NCI-H1694 treated with DMSO at 0.1 percent for 48 hours (cell line): ENCODE results near the gene ADGRB2.
A peak's percentile ranks its signal among the peaks of the same experiment; 100 is the strongest.

Experiments
- DNase-seq: peaks from one replicate; lab custom pipeline; 2025; lab: John Stamatoyannopoulos, UW

Gene ADGRB2

DNA sequence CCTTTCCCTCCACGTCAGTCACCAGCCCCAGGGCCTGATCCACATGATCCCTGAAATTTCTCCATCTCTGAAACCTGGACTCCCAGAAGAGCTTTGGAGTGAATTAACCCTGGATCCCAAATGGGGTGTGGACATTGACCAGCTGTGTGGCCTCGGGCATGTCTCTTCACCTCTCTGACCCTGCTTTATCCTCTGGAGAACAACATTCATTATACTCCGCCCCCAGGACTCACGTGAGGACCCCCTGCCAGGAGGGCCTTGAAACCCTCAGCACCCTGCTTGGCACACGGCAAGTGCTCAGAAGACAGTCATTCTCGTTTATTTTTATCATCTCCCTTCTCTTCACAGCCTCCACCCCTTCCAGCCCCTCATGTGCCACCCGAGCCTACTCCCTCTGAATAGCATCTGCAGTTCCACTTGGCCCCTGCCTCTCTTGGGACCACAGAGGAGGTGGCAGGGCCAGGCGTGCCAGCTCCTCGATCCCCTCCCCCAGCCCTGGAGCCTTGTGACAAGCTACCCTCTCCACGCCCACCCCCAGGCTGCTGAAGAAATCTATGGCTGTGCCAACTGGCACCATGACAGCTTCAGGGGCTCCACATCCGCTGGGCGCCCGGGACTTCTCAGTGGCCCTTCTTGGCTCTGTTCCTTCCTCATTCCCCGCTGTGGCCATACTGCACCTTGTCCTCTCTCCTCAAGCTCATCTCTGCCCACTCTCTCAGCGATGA lies 18.0 kb downstream of the ADGRB2 start:
- no peak for DNase-seq

DNA sequence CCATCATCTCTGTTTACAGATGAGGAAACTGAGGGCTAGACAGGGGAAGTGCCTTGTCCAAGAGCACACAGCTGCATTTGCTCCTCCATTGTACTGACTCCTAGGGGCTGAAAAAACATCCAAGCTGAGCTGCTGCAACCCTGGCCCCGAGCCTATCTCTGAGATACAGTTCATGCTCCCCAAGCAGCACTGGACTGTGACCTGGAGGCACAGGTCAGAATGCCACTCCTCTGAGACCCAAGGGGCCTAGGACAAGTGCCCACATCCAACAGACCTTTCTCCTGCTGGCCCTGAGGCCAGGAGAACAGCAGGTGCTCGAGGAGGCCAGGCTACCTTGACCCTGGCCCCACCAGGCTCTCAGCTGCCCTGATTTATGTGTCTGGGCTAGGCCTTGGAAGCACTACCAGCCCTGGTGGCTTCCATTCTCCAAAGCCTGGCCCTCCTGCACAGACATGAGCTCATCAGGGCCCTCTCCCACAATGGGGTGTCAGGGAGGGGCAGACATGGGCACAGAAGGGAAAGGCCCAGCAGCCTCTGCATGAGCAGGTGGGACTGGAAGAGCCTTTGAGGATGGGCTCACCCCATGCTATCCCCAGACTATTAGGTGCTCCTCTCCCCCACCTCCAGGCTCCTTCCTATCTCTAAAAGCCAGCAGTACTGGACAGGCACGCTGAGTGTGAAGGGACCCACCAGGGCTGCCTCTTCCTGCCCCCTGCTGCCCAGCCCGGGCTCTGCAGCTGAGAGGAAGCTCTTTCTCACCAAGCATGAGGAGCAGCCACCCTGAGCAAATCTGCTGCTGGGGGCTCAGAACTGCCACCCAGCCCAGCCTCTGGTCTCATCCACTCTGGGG lies 18.8 kb downstream of the ADGRB2 start:
- peak; percentile 59 for DNase-seq

DNA sequence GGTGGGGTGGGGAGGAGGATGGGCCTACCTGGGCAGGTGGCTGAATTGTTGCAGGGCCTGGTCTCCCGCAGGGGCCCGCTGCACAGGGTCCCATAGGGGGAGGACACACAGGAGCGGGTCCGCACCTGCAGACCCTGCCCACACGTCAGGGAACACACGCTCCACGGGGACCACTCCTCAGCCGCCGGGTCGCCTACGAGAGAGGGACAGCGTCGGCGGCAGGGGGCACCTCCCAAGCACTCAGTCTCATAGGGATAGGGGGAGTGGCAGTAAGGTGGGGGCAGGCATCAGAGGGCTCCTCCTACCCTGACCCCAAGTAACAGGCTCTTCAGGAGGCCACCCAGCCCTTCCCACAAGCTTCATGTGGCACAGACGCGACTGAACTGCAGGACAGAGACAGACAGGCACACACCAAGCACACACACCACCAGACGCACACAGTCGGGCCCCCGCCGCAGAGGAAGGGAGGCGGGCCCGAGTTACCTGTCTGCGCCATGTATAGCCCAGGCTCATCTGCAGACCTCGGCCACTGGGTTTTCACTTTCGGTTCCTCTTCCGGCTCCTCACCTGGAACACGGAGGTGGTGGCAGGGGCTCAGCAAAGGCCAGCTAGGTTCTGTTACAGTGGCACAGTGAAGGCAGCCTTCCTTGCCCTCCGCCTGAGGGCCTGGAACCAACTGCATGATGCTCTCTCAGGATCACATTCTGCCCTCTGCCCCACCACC lies 19.8 kb downstream of the ADGRB2 start:
- no peak for DNase-seq

DNA sequence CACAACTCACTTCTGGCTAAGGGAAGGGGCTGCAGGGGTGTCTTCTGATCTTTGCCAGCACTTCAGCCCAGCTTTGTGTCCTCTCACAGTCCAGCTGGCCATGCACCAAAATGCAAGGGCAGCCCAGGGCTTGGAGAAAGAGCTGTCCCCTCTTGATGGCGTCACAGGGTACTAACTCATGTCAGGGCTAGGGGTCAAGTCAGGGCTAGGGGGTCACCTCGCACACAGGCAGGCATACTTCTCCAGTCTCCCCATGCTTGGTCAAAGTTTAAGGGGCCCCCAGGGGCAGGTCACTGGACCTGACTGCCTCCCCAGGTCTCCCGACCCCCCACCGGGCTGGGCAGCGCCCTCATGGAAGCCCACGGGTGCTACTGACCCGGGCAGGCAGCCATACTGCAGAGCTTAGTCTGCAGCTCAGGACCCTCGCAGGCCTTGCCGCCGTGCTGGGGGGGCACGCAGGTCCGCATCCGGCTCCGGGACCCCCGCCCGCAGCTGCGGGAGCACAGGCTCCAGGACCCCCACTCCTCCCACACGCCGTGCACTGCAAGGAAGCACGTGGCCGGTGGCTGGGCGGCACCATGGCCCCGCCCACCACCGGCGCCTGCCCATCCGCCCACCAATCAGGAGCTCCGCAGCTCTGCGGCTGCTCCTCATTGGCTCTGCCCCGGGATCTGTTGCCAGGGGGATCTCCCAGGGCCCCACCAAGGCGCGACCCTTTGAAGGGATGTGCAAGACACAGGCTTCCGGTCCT lies 21.5 kb downstream of the ADGRB2 start:
- DNase-seq, result no peak

DNA sequence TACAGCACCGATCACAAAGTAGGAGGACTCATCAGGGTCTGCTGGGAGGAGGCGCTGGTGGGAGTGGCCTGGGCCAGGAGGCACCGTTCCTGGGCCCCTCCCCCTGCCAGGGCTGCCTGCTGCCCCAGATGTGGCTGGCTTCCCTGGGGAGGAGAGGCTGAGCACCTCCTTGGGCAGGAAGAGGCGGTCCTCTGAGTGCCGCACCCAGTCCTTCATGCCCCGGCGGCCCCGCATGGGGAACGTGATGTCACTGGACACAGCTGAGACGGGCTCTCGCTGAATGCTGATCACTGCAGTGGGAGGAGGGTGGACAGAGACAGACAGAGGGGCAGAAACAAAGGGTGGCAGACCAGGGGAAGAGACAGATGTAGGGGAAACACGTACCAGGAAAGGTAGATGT lies 24.8 kb downstream of the ADGRB2 start:
- no peak for DNase-seq

DNA sequence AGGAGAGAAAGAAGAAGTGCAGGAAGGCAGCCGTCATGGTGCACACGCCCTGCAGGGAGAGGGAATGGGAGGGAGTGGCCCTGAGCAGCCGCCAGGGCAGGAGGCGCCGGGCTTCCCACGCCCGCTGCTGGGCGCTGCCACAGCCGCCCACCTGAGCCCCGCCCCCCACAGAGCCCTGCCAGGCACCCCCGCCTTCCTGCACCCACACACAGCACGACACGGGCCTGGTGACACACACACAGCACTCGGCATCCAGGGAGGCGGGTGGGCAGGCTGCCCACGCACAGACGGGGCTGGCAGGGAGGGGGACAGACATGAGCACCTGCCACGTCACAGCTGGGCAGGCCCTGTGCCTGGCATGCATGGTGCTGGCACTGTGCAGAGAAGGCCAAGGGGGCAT lies 27.5 kb downstream of the ADGRB2 start:
- DNase-seq, result no peak

DNA sequence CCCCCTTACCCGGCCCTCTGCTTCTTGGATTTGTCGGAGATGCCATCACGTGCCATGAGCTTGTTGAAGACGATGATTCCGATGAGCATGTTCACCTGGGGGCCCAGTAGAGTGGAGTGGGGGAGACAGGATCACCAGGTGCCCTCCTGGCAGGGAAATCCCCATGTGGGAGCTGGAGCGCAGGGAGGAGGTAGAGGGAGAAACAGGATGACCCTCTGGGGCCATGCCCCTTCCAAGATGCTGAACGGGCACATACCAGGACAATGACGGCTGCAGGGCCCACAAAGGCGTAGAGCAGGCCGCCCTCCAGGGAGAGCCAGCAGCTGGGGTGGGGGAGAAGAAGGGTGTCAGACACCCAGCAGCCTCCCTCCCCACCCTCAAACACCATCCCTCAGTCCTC lies 28.6 kb downstream of the ADGRB2 start:
- no peak for DNase-seq

DNA sequence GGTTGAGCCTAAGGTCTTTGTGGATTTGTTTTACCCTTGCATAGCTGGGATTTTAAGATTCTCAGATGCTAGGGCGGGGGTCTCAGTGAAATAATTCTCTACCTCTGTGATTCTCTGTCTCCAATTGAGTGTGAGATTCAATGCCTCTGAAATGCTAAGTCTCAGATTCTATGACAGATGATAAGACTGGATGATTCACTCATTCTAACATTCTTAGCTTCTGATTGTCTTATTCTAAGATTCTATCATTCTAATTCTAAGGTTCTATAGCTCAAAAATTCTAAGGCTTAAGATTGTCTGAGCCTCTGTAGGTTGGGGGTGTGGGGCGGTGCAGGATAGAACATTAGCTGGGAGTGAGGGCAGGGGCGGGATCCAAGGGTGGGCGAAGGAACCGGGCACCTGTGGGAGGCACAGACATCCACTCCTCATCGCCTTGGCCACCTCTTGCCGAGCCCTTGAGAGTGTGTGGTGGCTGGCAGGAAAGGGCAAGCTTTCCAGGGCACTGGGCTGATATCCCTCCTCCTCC lies 29.5 kb downstream of the ADGRB2 start:
- no peak for DNase-seq

DNA sequence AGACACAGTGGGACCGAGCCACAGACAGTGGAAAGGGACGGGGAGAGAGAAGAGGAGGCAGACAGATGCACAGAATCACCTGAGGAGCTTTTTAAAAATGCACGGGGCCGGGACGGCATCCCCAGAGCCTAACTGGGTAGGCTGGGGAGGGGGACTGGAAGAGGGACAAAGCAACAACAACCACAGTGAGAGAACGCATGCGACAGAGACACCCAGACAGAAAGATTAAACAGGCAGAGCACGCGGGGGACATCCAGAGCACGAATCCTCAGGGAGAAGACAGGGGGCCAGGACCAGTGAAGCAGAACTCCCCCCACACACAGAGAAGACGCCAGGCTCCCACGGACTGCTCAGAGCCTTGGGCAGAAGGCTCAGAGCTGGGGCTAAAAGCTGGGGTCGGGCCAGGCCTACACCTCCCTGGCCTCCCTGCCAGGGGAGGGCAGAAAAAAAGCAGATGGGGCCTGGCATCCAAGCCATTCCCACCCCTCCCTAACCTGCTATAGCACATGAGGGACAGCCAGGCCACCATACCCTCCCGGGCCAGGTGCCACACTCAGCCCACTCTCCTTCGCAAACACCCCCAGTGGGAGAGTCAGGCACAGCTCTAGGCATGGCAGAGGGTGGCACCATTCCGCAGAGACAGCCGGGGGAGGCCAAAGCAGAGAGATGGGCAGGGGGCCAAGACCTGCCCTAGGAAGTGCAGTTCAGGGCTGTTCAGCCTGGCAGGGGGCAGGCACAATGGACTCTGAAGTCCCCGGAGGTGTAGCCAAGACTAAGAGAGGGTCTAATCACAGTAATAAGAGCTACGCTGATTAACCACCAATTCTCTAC lies 30.5 kb downstream of the ADGRB2 start:
- DNase-seq, result peak; percentile 37

DNA sequence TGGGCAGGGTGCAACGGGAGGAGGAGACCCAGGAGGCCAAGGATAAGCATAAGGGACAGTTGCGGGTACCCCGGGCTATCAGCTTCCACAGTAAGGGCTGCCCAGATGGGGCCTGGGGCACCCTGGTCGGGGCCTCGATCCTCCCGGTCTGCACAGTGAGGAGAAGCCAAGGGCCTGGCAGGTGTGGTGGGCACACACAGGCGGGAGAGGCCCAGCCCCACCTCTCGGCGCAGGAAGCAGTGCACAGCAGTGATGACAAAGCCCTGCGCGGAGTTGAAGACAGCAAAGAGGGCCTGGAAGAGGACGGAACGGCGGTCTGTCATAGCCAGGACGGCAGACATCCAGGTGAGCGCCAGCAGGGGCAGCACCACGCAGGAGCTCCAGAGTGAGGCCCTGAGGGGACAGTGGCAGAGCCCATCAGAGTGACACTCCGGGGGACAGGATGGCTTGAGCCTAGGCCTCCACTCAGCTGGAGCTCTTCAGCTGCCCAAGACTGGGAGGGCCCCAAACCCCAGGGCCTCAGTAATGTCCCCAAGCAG lies 31.3 kb downstream of the ADGRB2 start:
- no peak for DNase-seq

DNA sequence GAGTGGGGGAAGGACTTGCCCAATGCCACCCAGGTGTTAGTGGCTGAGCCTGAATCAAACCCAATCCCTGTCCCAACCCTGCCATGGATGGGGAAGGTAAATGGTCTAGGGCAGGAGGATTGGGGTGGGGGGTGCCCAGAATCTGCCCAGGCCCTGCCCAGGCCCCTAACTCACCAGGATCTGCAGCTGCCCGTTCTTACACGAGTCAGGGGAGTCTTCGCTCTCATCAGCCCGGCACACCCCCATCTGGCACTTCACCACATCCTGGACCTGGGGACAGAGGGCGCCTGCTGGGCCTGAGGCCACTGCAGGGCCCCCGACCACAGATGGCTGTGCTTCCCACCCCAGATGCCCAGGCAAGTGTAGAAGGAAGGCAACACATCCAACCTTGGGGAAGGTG lies 31.8 kb downstream of the ADGRB2 start:
- DNase-seq, result no peak

DNA sequence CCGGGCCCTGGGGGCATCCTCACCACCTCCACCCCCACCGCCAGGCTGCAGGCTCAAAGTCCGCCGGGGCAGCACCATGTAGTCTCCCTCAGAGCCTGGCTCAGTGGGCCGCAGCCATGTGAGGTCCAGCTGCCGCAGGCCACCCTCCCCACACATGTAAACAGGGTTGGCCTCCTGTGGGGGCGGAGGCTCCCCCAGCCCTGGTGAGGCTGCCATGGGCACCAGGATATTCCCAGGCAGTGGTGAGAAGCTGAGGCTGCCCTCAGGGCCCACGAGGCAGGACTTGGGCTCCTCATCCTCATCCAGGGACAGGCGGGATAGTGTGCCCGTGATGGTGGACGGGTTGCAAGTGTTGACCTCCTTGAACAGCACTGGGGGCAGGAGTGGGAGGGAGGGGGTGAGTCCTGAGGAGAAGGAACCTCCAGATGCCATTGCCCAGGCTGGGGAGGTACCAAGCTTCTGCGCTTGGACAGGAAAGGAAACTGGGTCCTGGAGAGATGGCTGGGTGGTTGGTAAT lies 33.0 kb downstream of the ADGRB2 start:
- DNase-seq, result no peak

DNA sequence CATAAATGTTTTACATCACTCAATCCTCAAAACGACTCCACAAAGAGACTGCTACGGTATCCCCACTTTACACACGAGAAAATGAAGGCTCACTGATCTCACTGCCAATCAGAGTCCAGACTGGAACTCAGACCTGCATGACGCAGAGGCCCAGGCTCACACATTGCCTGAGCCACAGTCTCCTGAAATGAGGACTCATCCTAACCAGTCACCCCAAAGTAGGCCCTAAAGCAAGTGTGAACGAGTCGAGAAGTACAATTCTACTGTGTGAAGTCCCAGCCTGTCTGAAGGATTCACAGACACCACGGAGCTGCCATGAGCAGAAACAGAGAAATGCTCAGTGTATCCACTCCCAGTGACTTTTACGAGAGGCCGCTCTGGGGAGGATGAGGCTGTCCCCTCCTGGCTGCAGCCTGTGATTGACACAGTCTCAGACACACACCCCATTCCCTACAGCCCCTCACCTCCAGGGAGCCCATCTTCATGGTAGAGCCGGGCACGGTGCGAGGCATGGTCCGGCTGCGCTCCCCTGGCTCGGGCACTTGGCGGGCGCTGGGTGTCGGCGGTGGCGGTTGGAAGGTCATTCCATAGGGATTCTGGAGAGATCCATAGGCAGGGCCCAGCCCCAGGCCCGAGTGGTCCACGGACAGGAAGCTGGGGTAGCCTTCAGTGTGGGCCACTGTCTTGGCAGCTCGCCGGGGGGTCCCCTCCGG lies 33.6 kb downstream of the ADGRB2 start:
- no peak for DNase-seq

DNA sequence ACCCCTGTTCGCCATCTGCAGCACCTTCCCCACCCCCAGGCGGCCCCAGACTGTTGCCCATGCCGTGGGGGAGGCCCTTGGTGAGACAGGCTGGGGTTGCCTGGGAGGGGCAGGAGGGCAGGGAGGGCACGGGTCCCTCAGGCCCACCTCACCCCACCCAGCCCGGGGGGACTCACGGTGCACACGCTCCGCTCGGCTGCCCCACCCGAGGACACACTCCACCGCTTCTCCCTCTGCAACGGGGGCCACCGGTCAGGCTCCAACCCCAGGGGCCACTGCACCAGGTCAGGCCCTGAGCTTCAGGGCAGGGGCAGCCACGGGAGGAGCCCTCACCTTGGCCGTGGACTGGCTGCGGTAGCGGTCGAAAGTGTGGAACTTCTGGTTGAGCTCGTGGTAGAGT lies 36.3 kb downstream of the ADGRB2 start:
- no peak for DNase-seq

DNA sequence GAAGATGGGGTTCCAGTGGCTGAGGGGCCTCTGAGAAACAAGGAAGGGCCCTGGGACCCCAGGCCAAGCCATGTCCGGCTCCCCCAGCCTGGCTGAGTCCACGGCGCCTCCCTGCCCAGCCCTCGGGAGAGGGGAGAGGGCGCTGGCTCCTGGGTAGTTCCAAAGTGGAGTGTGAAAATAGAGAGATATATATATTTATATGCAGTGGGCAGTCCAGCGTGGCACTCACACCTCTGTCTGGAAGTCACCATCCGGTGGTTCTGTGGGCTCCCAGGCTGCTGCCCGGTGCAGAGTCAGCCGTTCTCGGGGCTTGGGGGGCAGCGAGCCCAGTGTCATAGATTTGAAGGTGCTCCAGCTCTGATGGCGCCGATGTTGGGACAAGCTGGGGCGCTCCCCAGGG lies 36.9 kb downstream of the ADGRB2 start:
- no peak for DNase-seq

DNA sequence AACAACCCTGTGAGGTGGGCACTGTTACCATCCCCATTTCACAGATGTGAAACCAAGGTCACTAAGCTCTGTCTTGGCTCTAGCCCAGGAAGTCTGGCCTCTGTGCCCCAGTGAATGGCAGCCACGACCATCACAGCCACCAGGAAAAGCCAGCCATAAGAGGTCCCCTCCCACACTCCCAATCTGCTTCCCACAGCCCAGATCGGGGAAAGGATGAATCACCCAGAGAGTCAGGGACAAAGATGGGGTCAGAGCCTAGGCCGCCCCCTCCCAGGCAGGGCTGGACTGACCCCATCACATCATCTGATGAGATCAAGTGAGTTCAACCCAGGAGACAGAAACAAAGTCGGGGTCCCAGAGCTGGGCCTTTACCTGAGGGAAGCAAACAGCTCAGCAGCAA lies 37.4 kb downstream of the ADGRB2 start:
- no peak for DNase-seq

DNA sequence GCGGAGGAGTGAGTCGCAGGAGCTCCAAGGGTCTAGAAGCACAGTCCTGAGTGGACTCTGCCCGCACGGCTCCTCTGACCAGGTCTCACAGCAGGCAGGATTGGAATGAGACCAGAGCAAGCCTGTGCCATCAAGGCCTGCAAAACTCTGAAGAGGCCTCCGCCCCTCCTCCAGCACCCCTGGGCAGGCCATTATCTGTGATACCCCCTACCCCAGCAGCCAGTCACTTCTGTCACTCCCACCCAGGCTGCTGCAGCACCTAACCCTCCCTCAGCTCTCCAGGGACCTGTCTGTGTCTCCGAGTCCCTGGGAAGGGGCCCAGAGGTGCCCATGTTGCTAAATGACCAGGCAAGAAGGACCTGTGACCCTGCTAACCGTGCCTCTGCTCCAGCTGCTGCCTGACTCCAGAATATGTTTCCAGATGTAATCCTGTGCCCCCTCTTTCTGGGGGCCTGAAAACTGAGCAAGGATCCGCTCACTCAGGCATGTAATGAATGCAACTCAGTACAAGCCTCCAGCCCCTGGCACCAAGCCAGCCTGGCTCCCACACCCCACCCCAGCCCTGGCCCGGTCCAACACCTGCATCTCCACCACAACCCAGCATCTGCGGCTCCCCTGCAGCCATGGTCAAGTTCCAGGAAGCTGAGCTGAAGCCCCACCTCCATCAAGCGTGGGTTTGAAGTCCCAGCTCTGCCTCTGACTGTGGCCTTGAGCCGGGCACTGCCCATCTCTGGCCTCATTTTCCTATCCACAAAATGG lies 38.2 kb downstream of the ADGRB2 start:
- no peak for DNase-seq

DNA sequence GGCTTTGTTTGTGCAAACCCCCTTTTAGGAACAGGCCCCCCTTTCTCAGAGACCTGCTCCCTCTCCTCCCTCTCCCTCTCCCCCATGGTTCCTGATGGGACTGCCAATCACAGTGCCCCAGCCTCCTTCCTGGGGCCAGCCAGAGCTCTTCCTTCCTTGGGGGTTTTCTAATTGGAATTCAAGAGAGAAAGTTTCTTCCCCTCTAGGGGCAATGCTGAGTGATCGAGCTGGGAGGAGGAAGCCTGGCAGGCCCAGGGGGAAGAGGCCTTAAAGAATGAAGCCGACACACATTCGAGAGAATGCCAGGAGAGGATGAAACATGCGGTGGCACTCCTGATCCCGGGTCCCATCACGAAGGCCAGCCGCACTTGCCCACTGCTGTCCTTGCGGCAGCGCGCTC lies 39.0 kb downstream of the ADGRB2 start:
- no peak for DNase-seq

DNA sequence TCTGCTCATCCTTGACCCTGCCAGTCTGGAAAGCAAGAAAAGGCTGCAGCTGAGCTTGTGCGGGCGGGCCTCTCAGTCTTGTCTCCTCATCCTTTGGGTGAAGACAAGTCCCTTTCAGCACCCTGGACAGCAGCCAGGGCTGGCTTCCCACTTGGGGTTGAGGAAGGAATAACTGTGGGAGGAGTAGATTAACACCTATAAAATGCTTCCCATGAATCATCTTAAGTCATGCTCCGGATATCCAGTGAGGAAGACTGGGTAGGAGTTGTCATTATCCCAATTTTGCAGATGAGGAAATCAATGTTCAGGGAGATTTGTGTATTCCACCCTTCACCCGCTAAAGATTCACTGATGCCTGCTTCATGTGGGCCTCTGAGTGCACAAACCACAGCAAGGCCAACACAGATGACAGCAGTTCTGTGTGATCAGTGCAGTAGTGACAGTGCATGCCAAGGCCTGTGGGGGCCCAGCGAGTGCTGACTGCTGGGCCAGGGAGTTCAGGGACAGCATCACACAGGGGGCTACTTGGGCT lies 40.2 kb downstream of the ADGRB2 start:
- DNase-seq, result no peak
